GM12878 (cell line): ENCODE results near the gene EEFSEC. TPM values are rescaled to one million over a fixed set of nuclear protein-coding genes. Genes with fewer than 3 reads are reported as not detected.

ENCODE experiments used
- BCLAF1 ChIP-seq: fragments of 450-650 bp; IDR thresholded peaks from 2 replicates; pipeline ENCODE4 v1.6.1; 2017; ENCODE audit warnings: antibody characterized with exemption, mild to moderate bottlenecking, moderate library complexity
- DPF2 ChIP-seq: fragments of 450-650 bp; IDR thresholded peaks from 2 replicates; pipeline ENCODE4 v1.6.1; 2017; ENCODE audit warnings: mild to moderate bottlenecking
- FOXM1 ChIP-seq: IDR thresholded peaks from 2 replicates; pipeline ENCODE4 v1.6.1; 2012; ENCODE audit warnings: low read depth, mild to moderate bottlenecking, inconsistent platforms, low read length, moderate library complexity
- HDAC2 ChIP-seq: fragments of 200-600 bp; sonication (generic); IDR thresholded peaks from 2 replicates; pipeline ENCODE4 v1.6.1; 2017
- NR2C2 ChIP-seq: IDR thresholded peaks from 2 replicates; pipeline ENCODE4 v1.6.1; 2011; ENCODE audit warnings: borderline replicate concordance, low read depth; ENCODE audit not compliant: control insufficient read depth, insufficient read length
- NRF1 ChIP-seq: conservative IDR thresholded peaks from 2 replicates; pipeline ENCODE4 v1.6.1; 2011; ENCODE audit warnings: mild to moderate bottlenecking, low read depth, low read length, improper control_type of control experiment
- POLR2AphosphoS2 ChIP-seq: IDR thresholded peaks from 2 replicates; pipeline ENCODE4 v1.6.1; 2011; ENCODE audit warnings: low read depth, mild to moderate bottlenecking, low read length, improper control_type of control experiment, moderate library complexity
- SIX5 ChIP-seq: IDR thresholded peaks from 2 replicates; pipeline ENCODE4 v1.6.1; 2011; ENCODE audit warnings: mild to moderate bottlenecking, low read depth, low read length, moderate library complexity; ENCODE audit not compliant: severe bottlenecking
- WRNIP1 ChIP-seq: IDR thresholded peaks from 2 replicates; pipeline ENCODE4 v1.6.1; 2011; ENCODE audit warnings: low read depth, low read length, improper control_type of control experiment, borderline replicate concordance
- ZNF687 ChIP-seq: fragments of 450-650 bp; IDR thresholded peaks from 2 replicates; pipeline ENCODE4 v1.6.1; 2017; ENCODE audit warnings: mild to moderate bottlenecking, moderate library complexity
- polyA plus RNA-seq, 11 experiments: library from polyadenylated mRNA; depleted of rRNA in 4 of 11; unstranded in 6 of 11; stranded (reverse) in 5 of 11; fragments of >200 nt; fragmentation: Nextera tagmentation in 4 of 11; fragmentation: Illumina TruSeq in 1 of 11; extraction: Ambion mirVana in 4 of 11; extraction: Trizol in 1 of 11; gene quantifications; 1 replicate in 1 of 11; 2 replicates in 10 of 11; pipeline versions ENCODE4 v1.2.1 to v1.2.3, GENCODE V29; 2011 to 2016; ENCODE audit warnings: inconsistent platforms in 2 of 11, missing spikeins in 2 of 11, low read depth in 1 of 11
- total RNA-seq, 4 experiments: library from RNA; depleted of rRNA in 3 of 4; stranded (reverse); fragments of >200 nt in 3 of 4; fragmentation: Illumina TruSeq in 1 of 4; extraction: Trizol in 1 of 4; gene quantifications; 2 replicates each; pipeline versions ENCODE4 v1.2.1 to v1.2.3, GENCODE V29; 2013 to 2021
- TF ChIP-seq, protein P1 (sequence below): fragments of 450-650 bp; formaldehyde crosslinking; IDR thresholded peaks from 2 replicates; pipeline ENCODE4 v1.4.0; 2020; ENCODE audit warnings: mild to moderate bottlenecking, moderate library complexity
- TF ChIP-seq, protein P2 (sequence below): IDR thresholded peaks from 2 replicates; pipeline ENCODE4 v1.6.1; 2012; ENCODE audit warnings: mild to moderate bottlenecking, low read depth, low read length
- TF ChIP-seq, protein P3 (sequence below): IDR thresholded peaks from 2 replicates; pipeline ENCODE4 v1.6.1; 2011; ENCODE audit warnings: low read depth, mild to moderate bottlenecking, low read length, moderate library complexity, borderline replicate concordance; ENCODE audit errors: extremely low read depth

Gene EEFSEC
- total and polyA plus RNA-seq, 10 of the 15 experiments (the other 5 are each of a cell fraction or from before 2014, with no cell fraction given): 0.29 to 29.1 (median 16.1) TPM

- no peak for TF ChIP-seq HDAC2
- no peak for TF ChIP-seq ZNF687
- TF ChIP-seq WRNIP1: no peak
- TF ChIP-seq NRF1: no peak
- TF ChIP-seq DPF2: 0 out of 2 replicates have a peak, but pooled peaks have one; percentile 47
- TF ChIP-seq POLR2AphosphoS2: no peak
- no peak for TF ChIP-seq NR2C2
- no peak for TF ChIP-seq BCLAF1
- TF ChIP-seq SIX5: no peak
- TF ChIP-seq, protein P1, sequence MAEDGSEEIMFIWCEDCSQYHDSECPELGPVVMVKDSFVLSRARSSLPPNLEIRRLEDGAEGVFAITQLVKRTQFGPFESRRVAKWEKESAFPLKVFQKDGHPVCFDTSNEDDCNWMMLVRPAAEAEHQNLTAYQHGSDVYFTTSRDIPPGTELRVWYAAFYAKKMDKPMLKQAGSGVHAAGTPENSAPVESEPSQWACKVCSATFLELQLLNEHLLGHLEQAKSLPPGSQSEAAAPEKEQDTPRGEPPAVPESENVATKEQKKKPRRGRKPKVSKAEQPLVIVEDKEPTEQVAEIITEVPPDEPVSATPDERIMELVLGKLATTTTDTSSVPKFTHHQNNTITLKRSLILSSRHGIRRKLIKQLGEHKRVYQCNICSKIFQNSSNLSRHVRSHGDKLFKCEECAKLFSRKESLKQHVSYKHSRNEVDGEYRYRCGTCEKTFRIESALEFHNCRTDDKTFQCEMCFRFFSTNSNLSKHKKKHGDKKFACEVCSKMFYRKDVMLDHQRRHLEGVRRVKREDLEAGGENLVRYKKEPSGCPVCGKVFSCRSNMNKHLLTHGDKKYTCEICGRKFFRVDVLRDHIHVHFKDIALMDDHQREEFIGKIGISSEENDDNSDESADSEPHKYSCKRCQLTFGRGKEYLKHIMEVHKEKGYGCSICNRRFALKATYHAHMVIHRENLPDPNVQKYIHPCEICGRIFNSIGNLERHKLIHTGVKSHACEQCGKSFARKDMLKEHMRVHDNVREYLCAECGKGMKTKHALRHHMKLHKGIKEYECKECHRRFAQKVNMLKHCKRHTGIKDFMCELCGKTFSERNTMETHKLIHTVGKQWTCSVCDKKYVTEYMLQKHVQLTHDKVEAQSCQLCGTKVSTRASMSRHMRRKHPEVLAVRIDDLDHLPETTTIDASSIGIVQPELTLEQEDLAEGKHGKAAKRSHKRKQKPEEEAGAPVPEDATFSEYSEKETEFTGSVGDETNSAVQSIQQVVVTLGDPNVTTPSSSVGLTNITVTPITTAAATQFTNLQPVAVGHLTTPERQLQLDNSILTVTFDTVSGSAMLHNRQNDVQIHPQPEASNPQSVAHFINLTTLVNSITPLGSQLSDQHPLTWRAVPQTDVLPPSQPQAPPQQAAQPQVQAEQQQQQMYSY (CRISPR knock-in tag): no peak
- TF ChIP-seq, protein P2, sequence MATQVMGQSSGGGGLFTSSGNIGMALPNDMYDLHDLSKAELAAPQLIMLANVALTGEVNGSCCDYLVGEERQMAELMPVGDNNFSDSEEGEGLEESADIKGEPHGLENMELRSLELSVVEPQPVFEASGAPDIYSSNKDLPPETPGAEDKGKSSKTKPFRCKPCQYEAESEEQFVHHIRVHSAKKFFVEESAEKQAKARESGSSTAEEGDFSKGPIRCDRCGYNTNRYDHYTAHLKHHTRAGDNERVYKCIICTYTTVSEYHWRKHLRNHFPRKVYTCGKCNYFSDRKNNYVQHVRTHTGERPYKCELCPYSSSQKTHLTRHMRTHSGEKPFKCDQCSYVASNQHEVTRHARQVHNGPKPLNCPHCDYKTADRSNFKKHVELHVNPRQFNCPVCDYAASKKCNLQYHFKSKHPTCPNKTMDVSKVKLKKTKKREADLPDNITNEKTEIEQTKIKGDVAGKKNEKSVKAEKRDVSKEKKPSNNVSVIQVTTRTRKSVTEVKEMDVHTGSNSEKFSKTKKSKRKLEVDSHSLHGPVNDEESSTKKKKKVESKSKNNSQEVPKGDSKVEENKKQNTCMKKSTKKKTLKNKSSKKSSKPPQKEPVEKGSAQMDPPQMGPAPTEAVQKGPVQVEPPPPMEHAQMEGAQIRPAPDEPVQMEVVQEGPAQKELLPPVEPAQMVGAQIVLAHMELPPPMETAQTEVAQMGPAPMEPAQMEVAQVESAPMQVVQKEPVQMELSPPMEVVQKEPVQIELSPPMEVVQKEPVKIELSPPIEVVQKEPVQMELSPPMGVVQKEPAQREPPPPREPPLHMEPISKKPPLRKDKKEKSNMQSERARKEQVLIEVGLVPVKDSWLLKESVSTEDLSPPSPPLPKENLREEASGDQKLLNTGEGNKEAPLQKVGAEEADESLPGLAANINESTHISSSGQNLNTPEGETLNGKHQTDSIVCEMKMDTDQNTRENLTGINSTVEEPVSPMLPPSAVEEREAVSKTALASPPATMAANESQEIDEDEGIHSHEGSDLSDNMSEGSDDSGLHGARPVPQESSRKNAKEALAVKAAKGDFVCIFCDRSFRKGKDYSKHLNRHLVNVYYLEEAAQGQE: no peak
- TF ChIP-seq, protein P3, sequence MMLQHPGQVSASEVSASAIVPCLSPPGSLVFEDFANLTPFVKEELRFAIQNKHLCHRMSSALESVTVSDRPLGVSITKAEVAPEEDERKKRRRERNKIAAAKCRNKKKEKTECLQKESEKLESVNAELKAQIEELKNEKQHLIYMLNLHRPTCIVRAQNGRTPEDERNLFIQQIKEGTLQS: no peak
- no peak for TF ChIP-seq FOXM1
Observed at GRCh38 chr3:128426128-128426921, 273.0 kb downstream of the EEFSEC start (continued).
